ENCODE data around the gene ZMIZ1.

ZMIZ1 gene

DNA sequence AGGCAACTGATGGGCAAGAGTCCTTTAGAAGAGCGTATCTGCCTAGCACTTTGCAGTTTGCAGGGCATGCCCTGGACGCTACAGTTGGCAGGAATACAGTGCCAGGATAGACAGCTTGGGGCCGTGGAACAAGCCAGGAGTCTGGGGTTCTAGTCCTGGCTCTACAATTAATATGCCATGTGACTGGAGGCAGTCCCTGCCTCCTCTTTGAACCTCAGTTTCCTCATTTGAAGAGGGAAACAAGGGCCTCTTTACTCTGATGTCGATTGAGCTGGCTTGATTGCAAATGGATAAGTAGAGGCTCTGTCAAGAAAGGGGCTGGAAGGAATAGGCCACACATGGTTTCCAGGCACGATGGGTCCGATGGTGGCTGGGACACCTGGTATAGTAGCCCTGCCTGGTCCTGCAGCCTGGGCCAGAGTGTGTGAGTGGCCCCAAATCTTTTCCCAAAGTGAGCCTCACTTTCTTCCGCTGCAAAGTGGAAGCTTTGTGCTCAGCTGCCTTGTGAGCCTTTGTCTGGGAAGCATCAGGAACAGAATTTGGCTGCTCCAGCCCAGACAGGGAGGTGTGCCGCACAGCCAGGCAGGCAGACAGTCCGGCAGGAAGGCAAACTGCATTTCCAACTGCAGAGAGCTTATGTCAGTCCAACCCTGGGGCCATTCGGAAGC is 167.1 kb downstream of the ZMIZ1 start:
- TF ChIP-seq, protein P1, sequence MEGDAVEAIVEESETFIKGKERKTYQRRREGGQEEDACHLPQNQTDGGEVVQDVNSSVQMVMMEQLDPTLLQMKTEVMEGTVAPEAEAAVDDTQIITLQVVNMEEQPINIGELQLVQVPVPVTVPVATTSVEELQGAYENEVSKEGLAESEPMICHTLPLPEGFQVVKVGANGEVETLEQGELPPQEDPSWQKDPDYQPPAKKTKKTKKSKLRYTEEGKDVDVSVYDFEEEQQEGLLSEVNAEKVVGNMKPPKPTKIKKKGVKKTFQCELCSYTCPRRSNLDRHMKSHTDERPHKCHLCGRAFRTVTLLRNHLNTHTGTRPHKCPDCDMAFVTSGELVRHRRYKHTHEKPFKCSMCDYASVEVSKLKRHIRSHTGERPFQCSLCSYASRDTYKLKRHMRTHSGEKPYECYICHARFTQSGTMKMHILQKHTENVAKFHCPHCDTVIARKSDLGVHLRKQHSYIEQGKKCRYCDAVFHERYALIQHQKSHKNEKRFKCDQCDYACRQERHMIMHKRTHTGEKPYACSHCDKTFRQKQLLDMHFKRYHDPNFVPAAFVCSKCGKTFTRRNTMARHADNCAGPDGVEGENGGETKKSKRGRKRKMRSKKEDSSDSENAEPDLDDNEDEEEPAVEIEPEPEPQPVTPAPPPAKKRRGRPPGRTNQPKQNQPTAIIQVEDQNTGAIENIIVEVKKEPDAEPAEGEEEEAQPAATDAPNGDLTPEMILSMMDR (IDR thresholded peaks at IDR 0.05): no peak

DNA sequence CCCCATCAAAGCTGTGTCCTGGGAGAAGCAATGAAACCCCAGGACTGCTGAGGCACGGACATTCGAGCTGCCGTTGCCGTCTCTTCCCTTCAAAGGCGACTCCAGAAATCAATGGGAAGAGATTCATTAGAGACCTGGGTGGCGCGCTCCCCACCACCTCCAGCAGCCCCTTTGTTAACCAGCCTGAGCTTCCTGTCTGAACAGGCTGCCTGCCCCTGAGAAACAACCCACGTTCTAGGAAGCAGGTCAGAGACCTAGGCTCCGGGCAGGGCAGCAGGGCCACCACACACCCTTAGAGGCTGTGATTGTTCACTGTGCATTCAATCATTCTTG is 167.6 kb downstream of the ZMIZ1 start:
- TF ChIP-seq, protein P1 (IDR thresholded peaks at IDR 0.05): no peak

DNA sequence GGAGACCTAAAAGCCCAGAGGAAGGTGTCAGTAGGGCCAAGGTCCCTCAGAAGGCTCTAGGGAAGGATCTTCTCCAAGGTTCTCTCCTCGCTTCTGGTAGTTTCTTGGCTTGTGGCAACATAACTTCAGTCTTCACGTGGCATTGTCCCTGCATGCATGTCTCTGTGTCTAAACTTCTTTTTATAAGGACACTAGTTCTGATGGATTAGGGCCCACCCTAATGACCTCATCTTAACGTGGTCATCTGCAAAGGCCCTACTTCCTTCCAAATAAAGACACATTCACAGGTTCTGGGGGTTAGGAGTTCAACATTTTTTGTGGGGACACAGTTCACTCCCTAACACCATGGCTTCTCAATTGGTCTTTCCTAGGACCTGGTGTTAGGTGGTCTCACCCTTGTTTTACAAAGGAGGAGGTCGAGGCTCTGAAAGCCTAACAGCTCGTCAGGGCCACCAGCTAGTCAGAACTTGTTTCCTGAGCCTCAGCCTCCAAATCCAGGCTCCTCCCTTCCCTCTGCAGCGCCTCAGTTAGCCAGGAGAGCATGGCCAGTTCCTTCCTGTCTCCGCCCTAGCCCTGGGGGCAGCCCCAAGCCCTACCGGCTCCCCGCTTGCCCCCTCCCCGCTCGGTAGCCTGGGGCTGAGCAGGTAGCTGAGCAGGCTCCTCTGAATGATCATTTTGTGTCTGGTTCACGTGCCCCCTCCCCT is 168.8 kb downstream of the ZMIZ1 start:
- TF ChIP-seq, protein P1 (IDR thresholded peaks at IDR 0.05): no peak

DNA sequence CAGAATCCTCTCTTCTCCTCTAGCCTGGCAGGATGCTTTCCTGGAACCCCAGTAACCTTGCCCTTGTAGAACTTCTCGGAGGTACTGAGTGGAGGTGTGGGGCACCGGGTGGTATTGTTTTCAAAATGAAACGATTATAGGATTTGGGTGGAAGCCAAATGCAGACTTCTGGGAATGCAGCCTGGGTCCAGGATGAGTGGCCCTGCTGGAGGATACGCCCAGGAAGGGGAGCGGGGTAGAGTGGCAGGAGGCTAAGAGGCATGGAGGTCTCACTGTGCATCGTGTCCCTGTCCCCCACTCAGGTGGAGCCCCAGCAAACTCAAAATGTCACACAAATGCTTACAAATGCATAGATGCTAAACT is 169.4 kb downstream of the ZMIZ1 start:
- TF ChIP-seq, protein P1 (IDR thresholded peaks at IDR 0.05): no peak

DNA sequence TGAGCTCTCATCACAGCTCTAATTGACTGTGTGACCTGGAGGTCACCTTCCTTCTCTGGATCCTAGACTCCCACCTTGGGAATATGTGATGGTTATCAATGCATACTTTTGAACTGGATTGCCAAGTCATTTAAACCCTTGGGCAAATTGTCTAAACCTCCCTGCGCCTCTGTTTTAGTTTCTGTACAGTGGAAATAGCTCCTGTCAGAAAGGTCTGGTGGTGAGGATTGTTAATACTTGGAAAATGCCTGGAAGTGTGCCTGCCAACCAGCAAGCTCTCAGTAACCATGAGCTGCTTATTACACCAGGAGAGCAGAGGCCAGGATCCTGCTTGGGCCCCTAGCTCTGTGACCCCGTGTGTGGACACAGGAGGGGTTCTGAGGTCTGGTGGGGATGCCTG is 169.8 kb downstream of the ZMIZ1 start:
- TF ChIP-seq, protein P1 (IDR thresholded peaks at IDR 0.05): no peak

DNA sequence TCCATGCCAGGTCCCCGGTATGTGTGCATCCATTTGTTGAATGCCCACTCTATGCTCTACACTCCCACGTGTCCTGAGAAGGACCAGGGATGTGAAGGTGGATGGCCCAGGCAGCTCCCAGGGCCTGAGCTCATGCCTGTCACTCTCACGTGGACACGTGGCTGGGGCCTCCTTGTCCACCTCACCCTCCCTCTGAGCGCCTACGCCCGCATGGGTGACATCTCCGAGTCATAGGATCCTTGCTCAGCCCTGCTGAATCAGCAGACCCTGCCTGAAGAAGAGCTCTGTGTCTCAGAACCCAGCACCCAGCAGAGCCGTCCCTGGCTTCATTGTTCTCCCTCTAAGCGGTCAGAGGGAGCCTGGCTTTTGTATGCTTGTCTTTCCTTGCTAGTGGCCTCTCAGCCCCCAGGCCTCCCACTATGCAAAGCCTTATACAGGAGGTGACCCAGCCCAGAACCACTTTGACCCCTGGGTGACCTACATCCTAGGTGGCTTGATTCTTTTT is 170.6 kb downstream of the ZMIZ1 start:
- TF ChIP-seq, protein P1 (IDR thresholded peaks at IDR 0.05): no peak

DNA sequence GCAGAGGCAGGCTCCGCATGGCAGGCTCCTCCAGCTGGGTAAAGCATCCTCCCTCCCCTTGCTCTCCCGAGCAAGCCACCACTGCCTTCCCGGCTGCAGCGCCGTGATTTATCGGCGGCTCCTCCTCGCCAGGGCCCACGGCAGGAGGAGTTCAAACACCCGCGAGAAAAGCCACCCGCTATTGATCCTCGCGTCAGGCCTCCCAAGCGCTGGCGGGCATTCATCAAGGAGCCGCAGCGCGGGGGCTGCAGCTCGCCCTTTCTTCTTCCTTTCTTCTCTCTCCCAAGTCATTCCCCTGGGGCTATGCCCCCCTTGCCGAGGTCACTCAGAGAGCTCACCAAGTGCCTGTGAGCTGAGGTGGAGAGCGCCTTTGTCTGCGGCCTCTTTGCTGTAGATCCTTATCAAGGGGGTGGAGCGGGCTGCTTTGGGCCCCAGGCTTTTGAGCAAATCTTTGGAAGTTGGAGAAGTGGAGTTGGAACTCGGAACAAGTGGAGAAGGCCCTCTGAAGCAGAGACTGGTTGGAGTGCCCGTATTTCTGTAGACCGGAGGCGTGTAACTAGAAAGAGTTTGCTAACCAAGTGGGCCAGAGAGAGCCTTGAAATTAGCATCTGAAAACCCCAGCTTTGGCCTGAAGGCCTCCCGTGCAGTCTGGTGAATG is 171.3 kb downstream of the ZMIZ1 start:
- TF ChIP-seq, protein P1 (IDR thresholded peaks at IDR 0.05): no peak

Measured in LNCAP (cell line).